Natural killer cell (primary cell): Measurements from ENCODE around the gene C1QTNF7. TPM values are rescaled to one million over a fixed set of nuclear protein-coding genes. Genes with fewer than 3 reads are reported as not detected.

ENCODE experiments used
- ATAC-seq, 3 donors: fragments of 150-1000 bp in 2 of 3; fragments of 200-7000 bp in 1 of 3; cut with Tn5 transposase; 1 replicate in 1 of 3; 2 replicates in 2 of 3; pipeline ENCODE4 v1.10.0; 2021; ENCODE audit warnings: mild to moderate bottlenecking in 2 of 3, moderate library complexity in 2 of 3
- DNase-seq, 2 donors: peaks; one replicate each; pipeline versions ENCODE4 v3.0.0 to v3.0.0-alpha.2; 2013 to 2021; ENCODE audit warnings: mixed read lengths in 1 of 2
- H3K27ac ChIP-seq: one replicate; pipeline ENCODE4 v1.5.1; 2013; ENCODE audit warnings: mild to moderate bottlenecking, low read length
- H3K27me3 ChIP-seq: one replicate; pipeline ENCODE4 v1.6.1; 2013; ENCODE audit warnings: low read length; ENCODE audit not compliant: control insufficient read depth, insufficient read depth
- H3K36me3 ChIP-seq: one replicate; pipeline ENCODE4 v1.6.1; 2013; ENCODE audit warnings: low read length; ENCODE audit not compliant: control insufficient read depth, insufficient read depth
- H3K4me1 ChIP-seq: one replicate; pipeline ENCODE4 v1.6.1; 2013; ENCODE audit warnings: low read length; ENCODE audit not compliant: control insufficient read depth, insufficient read depth
- H3K4me3 ChIP-seq: one replicate; pipeline ENCODE4 v1.5.1; 2013; ENCODE audit warnings: low read length
- H3K9me3 ChIP-seq: one replicate; pipeline ENCODE4 v1.6.1; 2013; ENCODE audit warnings: low read length; ENCODE audit not compliant: control insufficient read depth, insufficient read depth
- H3K27ac Mint-ChIP-seq, 2 donors: one replicate each; pipeline ENCODE4 v1.8.0; 2022; ENCODE audit warnings: mild to moderate bottlenecking in 2 of 2, mixed read lengths in 2 of 2, moderate library complexity in 1 of 2
- H3K27me3 Mint-ChIP-seq, 2 donors: one replicate each; pipeline ENCODE4 v1.8.0; 2022; ENCODE audit warnings: low read depth in 2 of 2, mixed read lengths in 2 of 2
- H3K36me3 Mint-ChIP-seq: one replicate; pipeline ENCODE4 v1.8.0; 2022; ENCODE audit warnings: mixed read lengths
- H3K4me1 Mint-ChIP-seq, 2 donors: one replicate each; pipeline ENCODE4 v1.8.0; 2022; ENCODE audit warnings: mixed read lengths in 2 of 2
- H3K4me3 Mint-ChIP-seq: one replicate; pipeline ENCODE4 v1.8.0; 2022; ENCODE audit warnings: mild to moderate bottlenecking, moderate library complexity, mixed read lengths
- H3K9me3 Mint-ChIP-seq, 2 donors: one replicate each; pipeline ENCODE4 v1.8.0; 2022; ENCODE audit warnings: mixed read lengths in 2 of 2
- WGBS: methylation state at CpG from one replicate; pipeline ENCODE4 v1.1.7; 2013; ENCODE audit warnings: missing lambda C conversion rate; ENCODE audit not compliant: insufficient coverage; 5-methylcytosine and 5-hydroxymethylcytosine counted together
- intact Hi-C: fragments of 100-400 bp; cut with micrococcal nuclease; formaldehyde crosslinking; loops from one replicate; pipeline ENCODE4 v1.14.2; 2022
- total RNA-seq, 4 donors: library from RNA; stranded (reverse); fragments of 120-200 nt in 1 of 4; gene quantifications; one replicate each; pipeline versions ENCODE4 v1.2.3 to v1.2.4, GENCODE V29; 2013 to 2022
- TF ChIP-seq, protein P1 (sequence below): fragments of 200-600 bp; IDR thresholded peaks from one replicate; pipeline ENCODE4 v1.8.0; 2022; ENCODE audit warnings: antibody characterized with exemption

Gene C1QTNF7
- total RNA-seq, 3 donors from 2014 or later (not counting 1 experiment from before 2014, with no cell fraction given): not detected

DNA sequence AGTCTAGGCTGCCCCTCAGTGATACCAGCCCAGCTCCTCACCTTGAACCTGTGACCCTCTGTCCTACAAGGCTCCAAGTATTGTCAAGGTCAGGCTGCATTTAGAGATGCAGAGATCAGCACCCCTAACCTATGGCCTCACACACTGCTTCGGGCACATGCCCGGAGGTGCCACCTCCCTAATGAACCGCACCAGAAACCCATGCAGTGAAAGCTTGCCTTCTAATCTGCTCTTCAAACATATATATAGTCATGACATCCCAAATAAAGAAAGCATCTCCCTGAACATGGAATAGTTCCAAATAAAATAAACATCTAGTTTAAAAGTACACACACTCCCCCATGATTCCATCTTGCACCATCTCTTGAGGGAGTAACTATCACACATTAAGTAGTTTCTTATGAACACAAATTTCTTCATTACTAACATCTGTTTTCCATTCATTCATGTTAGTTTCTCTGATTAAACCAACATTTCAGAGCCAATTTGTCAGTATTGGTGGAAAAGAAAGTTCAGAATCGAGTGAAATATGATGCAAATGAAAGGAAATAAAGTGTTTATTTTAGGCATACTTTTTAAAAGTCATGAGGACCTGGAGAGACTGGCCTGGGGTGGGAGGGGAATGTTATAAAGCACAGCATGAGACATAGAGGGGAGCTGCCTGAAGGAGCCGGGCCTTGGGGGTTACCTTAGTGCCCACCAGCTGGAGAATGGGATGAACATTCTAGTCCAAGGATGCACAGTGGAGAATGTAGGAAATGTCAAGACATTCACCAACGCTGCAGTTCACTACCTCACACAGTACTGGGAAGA lies 61.0 kb downstream of the C1QTNF7 start:
- Mint-ChIP-seq H3K4me3 (no peak overlapping the region), H3K4me1 (no peaks in the 10 kb centered on the region), H3K27me3 (peaks cover 0 to 9% of the 10 kb centered on the region in 2 donors), H3K9me3 (peaks cover 2 to 14% of the 10 kb centered on the region in 2 donors), H3K27ac (no peak overlapping the region), H3K36me3 (peaks cover 20% of the 10 kb centered on the region)
- intact Hi-C loops: no loop called here
- Histone ChIP-seq H3K27me3 (no peaks in the 10 kb centered on the region), H3K4me3 (no peak overlapping the region), H3K27ac (no peak overlapping the region), H3K9me3 (peaks cover 2% of the 10 kb centered on the region), H3K36me3 (no peaks in the 10 kb centered on the region), H3K4me1 (no peaks in the 10 kb centered on the region)
- no peak for ATAC-seq
- TF ChIP-seq, protein P1, sequence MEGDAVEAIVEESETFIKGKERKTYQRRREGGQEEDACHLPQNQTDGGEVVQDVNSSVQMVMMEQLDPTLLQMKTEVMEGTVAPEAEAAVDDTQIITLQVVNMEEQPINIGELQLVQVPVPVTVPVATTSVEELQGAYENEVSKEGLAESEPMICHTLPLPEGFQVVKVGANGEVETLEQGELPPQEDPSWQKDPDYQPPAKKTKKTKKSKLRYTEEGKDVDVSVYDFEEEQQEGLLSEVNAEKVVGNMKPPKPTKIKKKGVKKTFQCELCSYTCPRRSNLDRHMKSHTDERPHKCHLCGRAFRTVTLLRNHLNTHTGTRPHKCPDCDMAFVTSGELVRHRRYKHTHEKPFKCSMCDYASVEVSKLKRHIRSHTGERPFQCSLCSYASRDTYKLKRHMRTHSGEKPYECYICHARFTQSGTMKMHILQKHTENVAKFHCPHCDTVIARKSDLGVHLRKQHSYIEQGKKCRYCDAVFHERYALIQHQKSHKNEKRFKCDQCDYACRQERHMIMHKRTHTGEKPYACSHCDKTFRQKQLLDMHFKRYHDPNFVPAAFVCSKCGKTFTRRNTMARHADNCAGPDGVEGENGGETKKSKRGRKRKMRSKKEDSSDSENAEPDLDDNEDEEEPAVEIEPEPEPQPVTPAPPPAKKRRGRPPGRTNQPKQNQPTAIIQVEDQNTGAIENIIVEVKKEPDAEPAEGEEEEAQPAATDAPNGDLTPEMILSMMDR: no peak
- 91% methylated on average over 5 of the region's 6 CpGs for WGBS
- no peak for DNase-seq

DNA sequence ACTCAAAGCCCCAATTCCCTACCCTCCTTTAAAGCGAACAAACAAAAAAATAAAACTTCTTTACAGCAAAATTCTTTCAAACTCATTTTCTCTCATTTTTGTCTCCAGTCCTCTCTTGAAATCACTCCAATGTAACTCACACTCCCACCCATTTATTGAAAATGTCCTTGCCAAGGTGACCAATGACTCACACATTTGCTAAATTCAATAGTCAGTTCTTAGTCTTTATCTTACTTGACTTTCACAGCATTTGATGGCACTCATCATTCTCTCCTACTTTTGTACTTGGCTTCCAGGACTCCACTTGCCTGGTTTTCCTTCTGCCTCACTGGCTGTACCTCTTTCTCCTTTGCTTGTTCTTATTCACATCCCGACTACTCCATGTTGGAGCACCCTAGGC lies 61.7 kb downstream of the C1QTNF7 start:
- DNase-seq (no peak), ATAC-seq (no peak)
- intact Hi-C loops: no loop called here
- Mint-ChIP-seq H3K36me3 (peaks cover 20% of the 10 kb centered on the region), H3K4me1 (no peaks in the 10 kb centered on the region), H3K27me3 (peaks cover 0 to 9% of the 10 kb centered on the region in 2 donors), H3K27ac (no peak overlapping the region), H3K4me3 (no peak overlapping the region), H3K9me3 (peaks cover 2 to 11% of the 10 kb centered on the region in 2 donors)
- Histone ChIP-seq H3K27ac (no peak overlapping the region), H3K27me3 (no peaks in the 10 kb centered on the region), H3K9me3 (peaks cover 2% of the 10 kb centered on the region), H3K36me3 (no peaks in the 10 kb centered on the region), H3K4me1 (no peaks in the 10 kb centered on the region), H3K4me3 (no peak overlapping the region)
- TF ChIP-seq, protein P1: no peak
- WGBS: 90% methylated on average over 2 of the region's 2 CpGs

DNA sequence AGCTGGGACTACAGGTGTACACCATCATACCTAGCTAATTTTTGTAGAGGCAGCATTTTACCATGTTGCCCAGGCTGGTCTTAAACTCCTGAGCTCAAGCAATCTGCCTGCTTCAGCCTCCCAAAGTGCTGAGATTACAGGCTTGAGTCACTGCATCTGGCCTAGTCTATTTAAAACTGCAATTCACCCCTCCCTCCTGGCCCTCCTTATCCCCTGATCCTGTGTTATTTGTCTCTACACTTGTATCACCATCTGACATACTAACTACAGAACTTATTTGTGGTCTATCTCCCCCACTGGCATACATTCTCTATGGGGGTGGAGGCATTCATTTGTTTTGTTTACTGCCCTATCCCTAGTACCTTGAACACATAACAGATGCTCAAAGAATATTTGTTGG lies 65.6 kb downstream of the C1QTNF7 start:
- peaks cover 4% of the 10 kb centered on the region for H3K36me3 Mint-ChIP-seq
- H3K27ac Mint-ChIP-seq: no peak overlapping the region
- TF ChIP-seq, protein P1: no peak
- H3K27me3 Mint-ChIP-seq: no peaks in the 10 kb centered on the region
- DNase-seq: no peak
- H3K9me3 ChIP-seq: peaks cover 2% of the 10 kb centered on the region
- no peak overlapping the region for H3K4me3 Mint-ChIP-seq
- no peaks in the 10 kb centered on the region for H3K27me3 ChIP-seq
- intact Hi-C loops: no loop called here
- H3K4me3 ChIP-seq: no peak overlapping the region
- no peaks in the 10 kb centered on the region for H3K4me1 Mint-ChIP-seq
- peaks cover 0 to 3% of the 10 kb centered on the region in 2 donors for H3K9me3 Mint-ChIP-seq
- no peak for ATAC-seq
- no peaks in the 10 kb centered on the region for H3K36me3 ChIP-seq
- no peak overlapping the region for H3K27ac ChIP-seq
- H3K4me1 ChIP-seq: no peaks in the 10 kb centered on the region

DNA sequence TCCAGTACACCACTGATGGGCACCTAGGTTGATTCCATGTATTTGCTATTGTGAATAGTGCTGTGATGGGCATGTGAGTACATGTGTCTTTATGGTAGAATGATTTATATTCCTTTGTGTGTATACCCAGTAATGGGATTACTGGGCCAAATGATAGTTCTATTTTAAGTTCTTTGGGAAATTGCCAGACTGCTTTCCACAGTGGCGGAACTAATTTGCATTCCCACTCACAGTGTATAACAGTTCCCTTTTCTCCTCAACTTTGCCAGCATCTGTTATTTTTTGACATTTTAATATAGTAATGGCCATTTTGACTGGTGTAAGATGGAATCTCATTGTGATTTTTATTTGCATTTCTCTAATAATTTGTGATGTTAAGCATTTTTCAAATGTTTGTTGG lies 67.8 kb downstream of the C1QTNF7 start:
- Mint-ChIP-seq H3K4me1 (no peaks in the 10 kb centered on the region), H3K9me3 (no peaks in the 10 kb centered on the region), H3K36me3 (no peaks in the 10 kb centered on the region), H3K27me3 (no peaks in the 10 kb centered on the region), H3K27ac (no peak overlapping the region), H3K4me3 (no peak overlapping the region)
- Histone ChIP-seq H3K9me3 (no peaks in the 10 kb centered on the region), H3K27me3 (no peaks in the 10 kb centered on the region), H3K4me3 (no peak overlapping the region), H3K27ac (no peak overlapping the region), H3K36me3 (no peaks in the 10 kb centered on the region), H3K4me1 (no peaks in the 10 kb centered on the region)
- DNase-seq (no peak), ATAC-seq (no peak)
- intact Hi-C loops: no loop called here
- WGBS: no CpG with 5 or more reads among the region's 1 CpG
- TF ChIP-seq, protein P1: no peak
